ENCODE measurements around the gene HPD. TPM values are rescaled to one million over a fixed set of nuclear protein-coding genes. Genes with fewer than 3 reads are reported as not detected.

The HPD gene
- total RNA-seq, 5 donors from 2014 or later (not counting 1 experiment from before 2014, with no cell fraction given): 0.39 to 0.92 (median 0.58) TPM; not detected in 2

DNA sequence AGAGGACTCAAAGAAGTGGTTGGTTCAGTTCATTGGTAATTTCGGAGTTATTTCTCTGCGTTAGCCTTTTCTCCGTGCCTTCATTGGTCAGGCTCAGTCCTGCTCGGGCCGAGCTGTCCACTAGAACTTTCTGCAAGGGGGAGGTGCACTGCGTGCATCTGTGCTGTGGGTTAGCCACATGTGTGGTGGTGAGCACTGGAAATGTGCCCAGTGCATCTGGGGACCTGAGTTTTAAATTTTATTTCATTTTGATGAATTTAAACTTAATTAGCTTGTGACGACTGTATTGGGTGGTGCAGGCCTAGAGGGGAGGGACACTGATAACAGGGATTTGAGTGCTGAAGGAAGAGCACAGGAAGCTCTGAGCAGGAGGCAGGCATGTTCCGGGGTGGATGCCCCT lies 30.4 kb downstream of the HPD start:
- ATAC-seq (replicated peaks in 1 of 4) (no peak), DNase-seq (no peak)
- WGBS (ENCODE audit: insufficient coverage): 98% methylated on average over 8 of the region's 8 CpGs
- ChIA-PET CTCF (no interaction called here), POLR2A (interaction anchor here in 1 of 2 donors (0.6 kb wide), 2 partner anchors 213 to 825 kb away, joined by 4 to 10 read pairs; no protein-coding TSS in a partner anchor)
- no peak overlapping the region for H3K27ac ChIP-seq (ENCODE audit: low read length)
- H3K4me3 Mint-ChIP-seq: no peak overlapping the region
- H3K27ac Mint-ChIP-seq: peak overlapping the region; percentile 8 to 52
- peaks cover 51% of the 10 kb centered on the region for H3K36me3 Mint-ChIP-seq
- no peaks in the 10 kb centered on the region for H3K9me3 ChIP-seq
- no peaks in the 10 kb centered on the region for H3K9me3 Mint-ChIP-seq
- no peaks in the 10 kb centered on the region for H3K27me3 ChIP-seq (replicated peaks in 1 of 2; ENCODE audit: control insufficient read depth in 2 of 2, extremely low read depth in 1 of 2, insufficient read depth in 2 of 2, low read length in 1 of 2)
- no peaks in the 10 kb centered on the region for H3K27me3 Mint-ChIP-seq
- no peak overlapping the region for H3K4me3 ChIP-seq (ENCODE audit: control insufficient read depth in 1 of 2, extremely low read depth in 1 of 2, low read length in 1 of 2)
- H3K4me1 Mint-ChIP-seq: peaks cover 9 to 24% (median 9%) of the 10 kb centered on the region in 3 donors
- H3K36me3 ChIP-seq (ENCODE audit: control insufficient read depth in 2 of 2, extremely low read depth in 1 of 2, insufficient read depth in 1 of 2, low read length in 1 of 2): peaks cover 25 to 77% of the 10 kb centered on the region in 2 donors
- no peaks in the 10 kb centered on the region for H3K4me1 ChIP-seq (ENCODE audit: control insufficient read depth in 1 of 2, extremely low read depth in 1 of 2, insufficient read depth in 2 of 2, low read length in 2 of 2)

DNA sequence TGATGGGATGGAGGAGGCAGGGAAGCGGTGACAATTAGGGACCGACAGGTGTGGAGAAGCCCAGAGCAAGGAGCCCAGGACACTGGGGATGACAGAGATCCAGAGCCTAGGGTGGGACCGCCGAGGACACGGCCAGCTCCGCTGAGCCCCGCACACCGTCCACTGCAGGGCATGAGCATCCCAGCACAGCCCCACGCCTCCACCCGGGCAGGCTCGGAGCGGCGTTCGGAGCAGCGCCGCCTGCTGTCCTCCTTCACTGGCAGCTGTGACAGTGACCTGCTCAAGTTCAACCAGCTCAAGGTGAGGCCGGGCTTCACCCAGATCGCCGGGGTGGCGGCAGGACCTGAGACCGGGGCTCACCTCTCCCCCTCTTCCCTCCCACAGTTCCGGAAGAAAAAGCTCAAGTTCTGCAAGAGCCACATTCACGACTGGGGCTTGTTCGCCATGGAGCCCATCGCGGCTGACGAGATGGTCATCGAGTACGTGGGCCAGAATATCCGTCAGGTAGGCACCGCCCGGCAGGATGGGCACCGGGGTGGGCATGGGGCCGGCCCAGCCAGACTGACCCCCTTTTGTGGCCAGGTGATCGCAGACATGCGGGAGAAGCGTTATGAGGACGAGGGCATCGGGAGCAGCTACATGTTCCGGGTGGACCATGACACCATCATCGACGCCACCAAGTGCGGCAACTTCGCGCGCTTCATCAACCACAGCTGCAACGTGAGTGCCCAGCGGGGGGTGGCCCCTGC lies 31.1 kb downstream of the HPD start:
- Mint-ChIP-seq H3K27me3 (no peaks in the 10 kb centered on the region), H3K4me3 (no peak overlapping the region), H3K36me3 (peaks cover 50% of the 10 kb centered on the region), H3K27ac (peak overlapping the region in 1 of 2 donors; percentile 61), H3K9me3 (no peaks in the 10 kb centered on the region), H3K4me1 (peaks cover 9 to 24% (median 9%) of the 10 kb centered on the region in 3 donors)
- ATAC-seq (replicated peaks in 1 of 4) (no peak), DNase-seq (peak in 1 of 35 experiments; percentile 2)
- Histone ChIP-seq H3K27ac (ENCODE audit: low read length) (no peak overlapping the region), H3K9me3 (no peaks in the 10 kb centered on the region), H3K36me3 (ENCODE audit: control insufficient read depth in 2 of 2, extremely low read depth in 1 of 2, insufficient read depth in 1 of 2, low read length in 1 of 2) (peaks cover 26 to 81% of the 10 kb centered on the region in 2 donors), H3K4me3 (ENCODE audit: control insufficient read depth in 1 of 2, extremely low read depth in 1 of 2, low read length in 1 of 2) (no peak overlapping the region), H3K27me3 (replicated peaks in 1 of 2; ENCODE audit: control insufficient read depth in 2 of 2, extremely low read depth in 1 of 2, insufficient read depth in 2 of 2, low read length in 1 of 2) (no peaks in the 10 kb centered on the region), H3K4me1 (ENCODE audit: control insufficient read depth in 1 of 2, extremely low read depth in 1 of 2, insufficient read depth in 2 of 2, low read length in 2 of 2) (no peaks in the 10 kb centered on the region)
- POLR2A ChIA-PET: interaction anchor here in 1 of 2 donors (0.6 to 1.0 kb wide), 3 partner anchors 17 to 212 kb away, joined by 3 to 6 read pairs (median 4); no protein-coding TSS in a partner anchor
- 96% methylated on average over 46 of the region's 48 CpGs for WGBS (ENCODE audit: insufficient coverage)
- CTCF ChIA-PET: interaction anchor here in 1 of 2 donors (1.0 kb wide), 1 partner anchor 11 kb away, joined by 3 read pairs; no protein-coding TSS in a partner anchor

DNA sequence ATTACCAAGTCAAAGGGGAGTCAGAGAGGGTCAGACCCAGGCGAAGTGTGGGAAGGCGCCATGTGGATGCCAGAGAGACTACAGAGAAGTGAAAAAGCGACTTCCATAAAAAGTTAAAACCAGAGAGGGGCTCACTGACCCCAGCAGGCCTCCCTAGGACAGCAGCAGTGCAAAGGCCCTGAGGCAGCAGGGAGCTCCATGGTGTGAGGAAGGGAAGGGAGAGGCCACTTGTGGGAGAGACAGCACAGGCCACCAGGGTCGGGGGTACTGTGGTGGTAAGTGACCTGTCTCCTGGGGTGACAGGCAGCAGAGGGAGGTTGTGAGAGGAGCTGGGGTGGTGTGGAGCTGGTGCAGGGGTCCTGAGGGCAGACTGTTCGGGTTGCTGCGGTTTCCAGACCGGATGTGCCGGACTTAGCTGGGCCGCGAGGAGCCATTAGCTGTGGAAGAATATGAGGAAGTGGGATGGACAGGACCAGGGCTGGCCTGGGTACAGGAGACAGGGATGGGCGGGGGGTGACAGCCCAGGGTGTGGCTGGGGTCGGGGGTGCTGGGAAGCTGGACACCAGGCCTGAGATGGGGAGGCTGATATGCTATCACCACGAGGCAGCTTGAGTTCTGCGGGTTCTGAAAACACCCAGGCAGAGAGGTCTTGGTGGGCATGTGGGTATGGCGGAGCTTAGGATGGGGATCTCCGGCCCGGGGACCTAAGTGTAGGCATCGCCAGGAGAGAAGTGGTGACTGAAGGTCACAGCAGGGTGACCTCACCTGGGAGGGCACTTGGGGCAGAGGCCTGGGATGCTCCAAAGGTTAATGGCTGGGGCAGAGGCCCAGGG lies 32.1 kb downstream of the HPD start:
- DNase-seq (no peak), ATAC-seq (replicated peaks in 1 of 4) (no peak)
- Histone ChIP-seq H3K4me3 (ENCODE audit: control insufficient read depth in 1 of 2, extremely low read depth in 1 of 2, low read length in 1 of 2) (no peak overlapping the region), H3K9me3 (no peaks in the 10 kb centered on the region), H3K27me3 (replicated peaks in 1 of 2; ENCODE audit: control insufficient read depth in 2 of 2, extremely low read depth in 1 of 2, insufficient read depth in 2 of 2, low read length in 1 of 2) (no peaks in the 10 kb centered on the region), H3K4me1 (ENCODE audit: control insufficient read depth in 1 of 2, extremely low read depth in 1 of 2, insufficient read depth in 2 of 2, low read length in 2 of 2) (no peaks in the 10 kb centered on the region), H3K27ac (ENCODE audit: low read length) (no peak overlapping the region), H3K36me3 (ENCODE audit: control insufficient read depth in 2 of 2, extremely low read depth in 1 of 2, insufficient read depth in 1 of 2, low read length in 1 of 2) (peaks cover 24 to 86% of the 10 kb centered on the region in 2 donors)
- ChIA-PET POLR2A (interaction anchor here in 1 of 2 donors (0.6 to 1.0 kb wide), 3 partner anchors 16 to 1422 kb away, joined by 3 to 6 read pairs (median 3); no protein-coding TSS in a partner anchor), CTCF (interaction anchor here in 1 of 2 donors (0.8 kb wide), 1 partner anchor 16 kb away, joined by 5 read pairs; no protein-coding TSS in a partner anchor)
- Mint-ChIP-seq H3K9me3 (no peaks in the 10 kb centered on the region), H3K27ac (peak overlapping the region in 1 of 2 donors; percentile 61), H3K4me3 (peak overlapping the region in 1 of 3 donors; percentile 45), H3K36me3 (peaks cover 47% of the 10 kb centered on the region), H3K27me3 (no peaks in the 10 kb centered on the region), H3K4me1 (peaks cover 9 to 24% (median 9%) of the 10 kb centered on the region in 3 donors)
- WGBS (ENCODE audit: insufficient coverage): 92% methylated on average over 18 of the region's 18 CpGs

DNA sequence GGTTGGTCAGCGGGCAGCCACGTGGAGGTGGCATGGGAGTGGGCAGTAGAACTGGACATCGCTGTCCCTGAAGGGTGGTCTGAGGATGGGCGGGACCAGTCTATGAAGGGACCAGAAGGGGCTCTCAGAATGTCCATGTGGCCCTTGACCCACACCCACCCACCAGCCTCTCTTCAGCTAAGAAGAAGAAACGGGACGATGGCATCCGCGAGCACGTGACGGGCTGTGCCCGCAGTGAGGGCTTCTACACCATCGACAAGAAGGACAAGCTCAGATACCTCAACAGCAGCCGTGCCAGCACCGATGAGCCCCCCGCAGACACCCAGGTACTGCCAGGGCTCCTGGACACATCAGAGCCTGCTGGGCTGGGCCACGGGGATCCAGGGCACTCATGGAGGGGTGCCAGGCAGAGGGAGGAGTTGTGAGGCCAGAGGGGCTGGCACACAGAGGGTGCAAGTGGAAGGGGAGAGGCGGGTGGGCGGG lies 33.6 kb downstream of the HPD start:
- H3K4me3 Mint-ChIP-seq: no peak overlapping the region
- ChIA-PET POLR2A (no interaction called here), CTCF (interaction anchor here in 1 of 2 donors (1.0 kb wide), 1 partner anchor 31 kb away, joined by 3 read pairs; no protein-coding TSS in a partner anchor)
- H3K4me3 ChIP-seq (ENCODE audit: control insufficient read depth in 1 of 2, extremely low read depth in 1 of 2, low read length in 1 of 2): no peak overlapping the region
- WGBS (ENCODE audit: insufficient coverage): 96% methylated on average over 13 of the region's 18 CpGs
- peaks cover 29 to 88% of the 10 kb centered on the region in 2 donors for H3K36me3 ChIP-seq (ENCODE audit: control insufficient read depth in 2 of 2, extremely low read depth in 1 of 2, insufficient read depth in 1 of 2, low read length in 1 of 2)
- no peak overlapping the region for H3K27ac Mint-ChIP-seq
- H3K4me1 ChIP-seq (ENCODE audit: control insufficient read depth in 1 of 2, extremely low read depth in 1 of 2, insufficient read depth in 2 of 2, low read length in 2 of 2): no peaks in the 10 kb centered on the region
- H3K27me3 ChIP-seq (replicated peaks in 1 of 2; ENCODE audit: control insufficient read depth in 2 of 2, extremely low read depth in 1 of 2, insufficient read depth in 2 of 2, low read length in 1 of 2): no peaks in the 10 kb centered on the region
- peaks cover 48% of the 10 kb centered on the region for H3K36me3 Mint-ChIP-seq
- no peaks in the 10 kb centered on the region for H3K9me3 ChIP-seq
- H3K9me3 Mint-ChIP-seq: no peaks in the 10 kb centered on the region
- DNase-seq (no peak), ATAC-seq (replicated peaks in 1 of 4) (no peak)
- H3K27ac ChIP-seq (ENCODE audit: low read length): no peak overlapping the region
- H3K4me1 Mint-ChIP-seq: peaks cover 9 to 24% (median 14%) of the 10 kb centered on the region in 3 donors
- no peaks in the 10 kb centered on the region for H3K27me3 Mint-ChIP-seq

DNA sequence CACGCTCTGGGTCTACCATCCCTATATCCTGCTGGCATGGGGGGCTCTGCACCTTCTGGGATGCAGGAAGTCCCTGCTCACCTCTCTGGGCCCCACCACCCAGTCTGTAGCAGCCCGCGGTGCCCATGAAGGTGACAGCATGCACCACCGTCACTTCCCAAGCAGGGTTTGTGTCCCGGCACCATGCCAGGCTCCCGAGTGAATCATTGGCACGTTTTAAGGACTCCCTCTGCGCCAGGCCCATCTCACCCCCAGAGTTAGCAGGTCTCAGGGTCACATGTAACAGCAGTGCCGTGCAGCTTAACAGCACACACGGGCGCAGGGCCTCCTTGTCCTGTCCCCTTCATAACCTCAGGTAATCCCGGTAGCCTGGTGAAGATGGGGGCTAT lies 34.9 kb downstream of the HPD start:
- ATAC-seq (replicated peaks in 1 of 4) (no peak), DNase-seq (no peak)
- H3K27ac Mint-ChIP-seq: no peak overlapping the region
- H3K4me1 Mint-ChIP-seq: peaks cover 8 to 22% (median 13%) of the 10 kb centered on the region in 3 donors
- Histone ChIP-seq H3K36me3 (ENCODE audit: control insufficient read depth in 2 of 2, extremely low read depth in 1 of 2, insufficient read depth in 1 of 2, low read length in 1 of 2) (peaks cover 41 to 85% of the 10 kb centered on the region in 2 donors), H3K4me3 (ENCODE audit: control insufficient read depth in 1 of 2, extremely low read depth in 1 of 2, low read length in 1 of 2) (no peak overlapping the region), H3K27me3 (replicated peaks in 1 of 2; ENCODE audit: control insufficient read depth in 2 of 2, extremely low read depth in 1 of 2, insufficient read depth in 2 of 2, low read length in 1 of 2) (no peaks in the 10 kb centered on the region), H3K27ac (ENCODE audit: low read length) (no peak overlapping the region), H3K9me3 (no peaks in the 10 kb centered on the region), H3K4me1 (ENCODE audit: control insufficient read depth in 1 of 2, extremely low read depth in 1 of 2, insufficient read depth in 2 of 2, low read length in 2 of 2) (no peaks in the 10 kb centered on the region)
- no peak overlapping the region for H3K4me3 Mint-ChIP-seq
- H3K36me3 Mint-ChIP-seq: peaks cover 42% of the 10 kb centered on the region
- no peaks in the 10 kb centered on the region for H3K9me3 Mint-ChIP-seq
- POLR2A ChIA-PET: interaction anchor here in 1 of 2 donors (0.5 kb wide), 1 partner anchor 18 kb away, joined by 5 read pairs; no protein-coding TSS in a partner anchor
- WGBS (ENCODE audit: insufficient coverage): 98% methylated on average over 7 of the region's 12 CpGs
- CTCF ChIA-PET: interaction anchor here in 1 of 2 donors (1.0 to 1.2 kb wide), 2 partner anchors 12 to 64 kb away, joined by 3 read pairs; no protein-coding TSS in a partner anchor
- no peaks in the 10 kb centered on the region for H3K27me3 Mint-ChIP-seq

All from T-cell (primary cell).